AG04449 (cell line): Measurements from ENCODE around the gene HPD.
A peak's percentile ranks its signal among the peaks of the same experiment; 100 is the strongest.

Experiments used
- CTCF ChIA-PET: fragments of 350-600 bp; formaldehyde crosslinking; extraction: SDS; loops from one replicate; lab custom pipeline; 2021; ENCODE audit warnings: antibody characterized with exemption; lab: Yijun Ruan, JAX
- POLR2A ChIA-PET: fragments of 400-600, 350-600 bp; formaldehyde crosslinking; extraction: SDS; loops from one replicate; lab custom pipeline; 2020; ENCODE audit warnings: antibody characterized with exemption, inconsistent platforms; lab: Yijun Ruan, JAX
- DNase-seq: peaks from one replicate; pipeline ENCODE4 v3.0.0-alpha.2; 2010; ENCODE audit warnings: low read depth, low spot score
- H3K4me3 ChIP-seq: 2 replicates; pipeline ENCODE4 v1.5.1; 2011; ENCODE audit warnings: low read depth, mild to moderate bottlenecking, control low read depth, low read length
- CTCF ChIP-seq: IDR thresholded peaks from one replicate; pipeline ENCODE4 v1.5.1; 2011; ENCODE audit warnings: mild to moderate bottlenecking, moderate library complexity, low read length, control low read depth, inconsistent platforms; ENCODE audit not compliant: insufficient read depth; ENCODE audit errors: missing control alignments

HPD gene

GRCh38 chr12:121843236-121843982, 15.2 kb downstream of the HPD start:
- H3K4me3 ChIP-seq: no peak overlapping the region
- ChIA-PET POLR2A (no interaction called here), CTCF (interaction anchor here (0.6 to 3.0 kb wide), 6 partner anchors 10 to 220 kb away, joined by 3 to 18 read pairs (median 4); partner anchors contain the start of gene RHOF)
- DNase-seq: no peak
- no peak for TF ChIP-seq CTCF

DNA sequence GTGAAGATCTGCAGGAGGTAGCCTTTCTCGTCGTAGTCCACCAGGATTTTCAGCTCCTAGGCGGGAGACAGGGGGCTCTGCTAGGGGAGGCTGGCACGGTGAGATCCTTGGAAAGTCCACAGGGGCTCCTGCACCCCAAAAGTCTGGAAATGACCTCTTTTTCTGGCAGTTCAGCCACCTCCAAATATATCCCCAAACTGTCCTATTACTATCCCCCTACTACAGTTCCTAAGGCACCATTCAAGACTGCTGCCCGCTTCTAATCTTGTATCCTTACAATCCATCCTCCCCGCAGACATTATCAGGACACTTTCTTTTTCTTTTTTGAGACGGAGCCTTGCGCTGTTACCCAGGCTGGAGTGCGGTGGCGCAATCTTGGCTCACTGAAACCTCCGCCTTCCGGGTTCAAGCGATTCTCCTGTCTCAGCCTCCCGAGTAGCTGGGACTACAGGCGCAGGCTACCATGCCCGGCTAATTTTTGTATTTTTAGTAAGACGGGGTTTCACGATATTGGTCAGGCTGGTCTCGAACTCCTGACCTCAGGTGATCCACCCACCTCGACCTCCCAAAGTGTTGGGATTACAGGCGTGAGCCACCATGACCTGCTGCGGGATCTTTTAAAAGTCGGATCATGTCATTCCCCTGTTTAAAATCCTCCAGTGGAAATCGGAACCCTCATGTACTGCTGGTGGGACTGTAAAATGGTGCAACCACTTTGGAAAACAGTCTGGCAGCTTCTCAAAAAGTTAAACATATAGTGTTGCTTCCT, 18.5 kb downstream of the HPD start:
- TF ChIP-seq CTCF: no peak
- H3K4me3 ChIP-seq: peak overlapping the region; percentile 73
- no peak for DNase-seq
- ChIA-PET POLR2A (no interaction called here), CTCF (interaction anchor here (2.0 to 6.7 kb wide), 4 partner anchors 21 to 45 kb away, joined by 5 to 67 read pairs (median 26); partner anchors contain the start of gene RHOF)

- H3K4me3 ChIP-seq: peak overlapping the region; percentile 73
- ChIA-PET CTCF (interaction anchor here (0.7 to 6.7 kb wide), 9 partner anchors 13 to 63 kb away, joined by 3 to 67 read pairs (median 16); partner anchors contain the start of genes PSMD9 and RHOF), POLR2A (interaction anchor here (0.8 to 1.2 kb wide), 2 partner anchors 49 to 212 kb away, joined by 3 read pairs; partner anchors contain the start of gene PSMD9)
- TF ChIP-seq CTCF: peak; percentile 54
- peak; percentile 65 for DNase-seq
Observed at GRCh38 chr12:121839106-121839992, 19.3 kb downstream of the HPD start.

- CTCF ChIA-PET: interaction anchor here (0.8 to 6.7 kb wide), 13 partner anchors 9 to 142 kb away, joined by 3 to 67 read pairs (median 10); partner anchors contain the start of genes PSMD9 and RHOF
- POLR2A ChIA-PET: interaction anchor here (1.2 kb wide), 1 partner anchor 51 kb away, joined by 3 read pairs; the partner anchor contains the start of gene PSMD9
- no peak for DNase-seq
Observed at GRCh38 chr12:121838126-121838525, 20.5 kb downstream of the HPD start.

GRCh38 chr12:121837680-121838079, 21.0 kb downstream of the HPD start:
- no peak for DNase-seq
- POLR2A ChIA-PET: interaction anchor here (0.9 kb wide), 1 partner anchor 50 kb away, joined by 3 read pairs; no protein-coding TSS in a partner anchor
- CTCF ChIA-PET: interaction anchor here (0.8 to 6.7 kb wide), 14 partner anchors 10 to 329 kb away, joined by 3 to 67 read pairs (median 8); partner anchors contain the start of genes PSMD9 and RHOF
- no peak overlapping the region for H3K4me3 ChIP-seq
- TF ChIP-seq CTCF: no peak

More at GRCh38 chr12:121838126-121838525, 20.5 kb downstream of the HPD start:
- no peak overlapping the region for H3K4me3 ChIP-seq
- no peak for TF ChIP-seq CTCF
